Measurements from ENCODE around the gene RAB44. TPM values are rescaled to one million over a fixed set of nuclear protein-coding genes. Genes with fewer than 3 reads are reported as not detected.
A peak's percentile ranks its signal among the peaks of the same experiment; 100 is the strongest.

RAB44 gene
- total RNA-seq, 1 experiment from 2014 or later, result not detected

DNA sequence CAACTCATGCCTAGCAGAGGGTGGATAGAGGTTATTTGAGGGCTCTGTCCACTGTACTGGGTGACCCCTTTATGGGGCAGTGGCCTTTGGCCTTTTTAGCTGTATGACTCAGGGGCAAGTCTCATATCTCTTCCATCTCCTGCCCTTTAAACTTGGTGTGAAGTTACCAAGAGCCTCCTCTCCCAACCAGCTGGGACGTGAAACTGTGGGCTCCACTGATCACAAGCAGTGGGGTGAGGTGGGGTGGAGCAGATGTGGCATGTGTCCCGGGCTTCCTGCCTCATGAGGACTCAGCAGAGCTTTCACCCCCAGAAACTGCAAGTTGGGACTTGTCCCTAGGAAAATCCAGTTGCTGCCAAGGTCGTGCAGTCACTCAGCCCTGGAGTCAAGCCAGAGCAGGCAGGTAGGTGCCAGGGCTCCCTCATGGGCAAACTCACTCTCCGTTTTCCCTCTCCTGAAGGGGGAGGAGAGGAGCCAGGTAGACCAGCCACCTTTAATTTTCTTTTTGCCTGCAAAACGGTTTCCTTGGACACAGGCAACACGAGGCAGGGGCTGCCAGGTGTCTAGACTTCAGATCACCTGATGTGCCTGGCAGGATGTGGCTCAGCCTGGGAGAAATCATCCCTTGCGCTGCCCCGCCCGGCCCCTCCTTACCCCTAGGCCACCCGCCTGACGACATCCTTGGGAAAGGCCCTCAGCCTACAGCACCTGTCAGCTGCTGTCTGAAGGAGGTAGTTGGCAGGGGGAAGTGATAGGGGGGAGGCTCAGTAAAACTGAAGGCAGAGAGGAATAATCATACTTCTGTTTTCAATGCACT lies 15.1 kb upstream of the RAB44 start:
- Histone ChIP-seq H3K9me3 (ENCODE audit: control insufficient read depth, insufficient read depth, low read depth, low read length) (no peaks in the 10 kb centered on the region), H3K4me1 (ENCODE audit: control insufficient read depth, insufficient read depth, low read length) (peaks cover 36% of the 10 kb centered on the region), H3K27me3 (ENCODE audit: control insufficient read depth, insufficient read depth, low read length) (no peaks in the 10 kb centered on the region), H3K4me3 (ENCODE audit: low read depth in 2 of 2, low read length in 2 of 2) (peak overlapping the region; percentile 1 to 18; a peak in 2 of 4 replicates), H3K36me3 (ENCODE audit: control insufficient read depth, insufficient read depth, low read length) (peaks cover 2% of the 10 kb centered on the region; the same call in 1 of the 2 replicates), H3K27ac (ENCODE audit: low read length) (peak overlapping the region; percentile 77)
- in situ Hi-C loops (cut with HindIII; ENCODE audit: low pct_unique_long_range_greater_than_20kb, low sequenced_read_pairs) (no loop called here), intact Hi-C loops (cut with micrococcal nuclease; ENCODE audit: unreplicated experiment) (loop anchor here (10.0 kb wide), 1 partner anchor 72 kb away; no protein-coding TSS in a partner anchor)
- BruUV-seq (replicated peaks), result no TSS peak
- ChIA-PET CTCF (interaction anchor here (0.7 kb wide), 1 partner anchor 77 kb away, joined by 3 read pairs; no protein-coding TSS in a partner anchor), POLR2A (interaction anchor here (0.6 kb wide), 1 partner anchor 90 kb away, joined by 4 read pairs; no protein-coding TSS in a partner anchor)
- DNase-seq (ENCODE audit: low read depth, low spot score) (no peak), ATAC-seq (no peak)
- TF ChIP-seq, protein P1, sequence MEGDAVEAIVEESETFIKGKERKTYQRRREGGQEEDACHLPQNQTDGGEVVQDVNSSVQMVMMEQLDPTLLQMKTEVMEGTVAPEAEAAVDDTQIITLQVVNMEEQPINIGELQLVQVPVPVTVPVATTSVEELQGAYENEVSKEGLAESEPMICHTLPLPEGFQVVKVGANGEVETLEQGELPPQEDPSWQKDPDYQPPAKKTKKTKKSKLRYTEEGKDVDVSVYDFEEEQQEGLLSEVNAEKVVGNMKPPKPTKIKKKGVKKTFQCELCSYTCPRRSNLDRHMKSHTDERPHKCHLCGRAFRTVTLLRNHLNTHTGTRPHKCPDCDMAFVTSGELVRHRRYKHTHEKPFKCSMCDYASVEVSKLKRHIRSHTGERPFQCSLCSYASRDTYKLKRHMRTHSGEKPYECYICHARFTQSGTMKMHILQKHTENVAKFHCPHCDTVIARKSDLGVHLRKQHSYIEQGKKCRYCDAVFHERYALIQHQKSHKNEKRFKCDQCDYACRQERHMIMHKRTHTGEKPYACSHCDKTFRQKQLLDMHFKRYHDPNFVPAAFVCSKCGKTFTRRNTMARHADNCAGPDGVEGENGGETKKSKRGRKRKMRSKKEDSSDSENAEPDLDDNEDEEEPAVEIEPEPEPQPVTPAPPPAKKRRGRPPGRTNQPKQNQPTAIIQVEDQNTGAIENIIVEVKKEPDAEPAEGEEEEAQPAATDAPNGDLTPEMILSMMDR (IDR thresholded peaks at IDR 0.05), result no peak
- TF ChIP-seq SIN3A (IDR thresholded peaks at IDR 0.05; ENCODE audit: borderline replicate concordance, insufficient read depth, low read depth, low read length) (no peak), TCF7L2 (IDR thresholded peaks at IDR 0.05; ENCODE audit: low read depth, low read length) (no peak), POLR2AphosphoS5 (IDR thresholded peaks at IDR 0.05; ENCODE audit: low read depth, low read length) (no peak)
- TF ChIP-seq, protein P2, sequence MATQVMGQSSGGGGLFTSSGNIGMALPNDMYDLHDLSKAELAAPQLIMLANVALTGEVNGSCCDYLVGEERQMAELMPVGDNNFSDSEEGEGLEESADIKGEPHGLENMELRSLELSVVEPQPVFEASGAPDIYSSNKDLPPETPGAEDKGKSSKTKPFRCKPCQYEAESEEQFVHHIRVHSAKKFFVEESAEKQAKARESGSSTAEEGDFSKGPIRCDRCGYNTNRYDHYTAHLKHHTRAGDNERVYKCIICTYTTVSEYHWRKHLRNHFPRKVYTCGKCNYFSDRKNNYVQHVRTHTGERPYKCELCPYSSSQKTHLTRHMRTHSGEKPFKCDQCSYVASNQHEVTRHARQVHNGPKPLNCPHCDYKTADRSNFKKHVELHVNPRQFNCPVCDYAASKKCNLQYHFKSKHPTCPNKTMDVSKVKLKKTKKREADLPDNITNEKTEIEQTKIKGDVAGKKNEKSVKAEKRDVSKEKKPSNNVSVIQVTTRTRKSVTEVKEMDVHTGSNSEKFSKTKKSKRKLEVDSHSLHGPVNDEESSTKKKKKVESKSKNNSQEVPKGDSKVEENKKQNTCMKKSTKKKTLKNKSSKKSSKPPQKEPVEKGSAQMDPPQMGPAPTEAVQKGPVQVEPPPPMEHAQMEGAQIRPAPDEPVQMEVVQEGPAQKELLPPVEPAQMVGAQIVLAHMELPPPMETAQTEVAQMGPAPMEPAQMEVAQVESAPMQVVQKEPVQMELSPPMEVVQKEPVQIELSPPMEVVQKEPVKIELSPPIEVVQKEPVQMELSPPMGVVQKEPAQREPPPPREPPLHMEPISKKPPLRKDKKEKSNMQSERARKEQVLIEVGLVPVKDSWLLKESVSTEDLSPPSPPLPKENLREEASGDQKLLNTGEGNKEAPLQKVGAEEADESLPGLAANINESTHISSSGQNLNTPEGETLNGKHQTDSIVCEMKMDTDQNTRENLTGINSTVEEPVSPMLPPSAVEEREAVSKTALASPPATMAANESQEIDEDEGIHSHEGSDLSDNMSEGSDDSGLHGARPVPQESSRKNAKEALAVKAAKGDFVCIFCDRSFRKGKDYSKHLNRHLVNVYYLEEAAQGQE (IDR thresholded peaks at IDR 0.05; ENCODE audit: insufficient read depth in 1 of 2, low read depth in 2 of 2, low read length in 1 of 2), result no peak

DNA sequence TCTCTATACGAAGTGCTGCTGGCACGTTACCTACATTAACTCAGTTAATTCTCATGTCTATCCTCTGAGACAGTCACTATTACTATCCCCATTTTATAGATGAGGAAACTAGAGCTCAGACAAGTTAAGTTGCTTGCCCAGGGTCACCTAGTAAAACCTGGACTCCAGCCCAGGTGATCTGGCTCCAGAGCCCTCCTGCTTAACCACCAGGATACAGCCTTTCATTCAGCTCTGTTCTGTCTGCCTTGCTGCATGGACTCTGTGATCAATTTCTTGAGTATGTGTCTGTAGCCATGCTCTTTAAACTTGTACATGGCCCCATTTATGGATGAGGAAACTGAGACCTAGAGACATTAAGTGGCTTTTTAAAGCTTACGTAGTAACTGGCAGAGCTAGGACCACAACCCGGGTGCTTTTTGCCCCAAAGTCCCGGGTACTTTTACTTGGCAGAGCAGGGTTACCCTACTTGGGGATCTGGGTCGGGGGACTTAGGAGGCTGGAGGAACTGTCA lies 14.4 kb upstream of the RAB44 start:
- ATAC-seq, result no peak
- peaks cover 2% of the 10 kb centered on the region; the same call in 1 of the 2 replicates for H3K36me3 ChIP-seq (ENCODE audit: control insufficient read depth, insufficient read depth, low read length)
- no peak overlapping the region for H3K4me3 ChIP-seq (ENCODE audit: low read depth in 2 of 2, low read length in 2 of 2)
- H3K9me3 ChIP-seq (ENCODE audit: control insufficient read depth, insufficient read depth, low read depth, low read length), result no peaks in the 10 kb centered on the region
- in situ Hi-C loops (cut with HindIII; ENCODE audit: low pct_unique_long_range_greater_than_20kb, low sequenced_read_pairs) (no loop called here), intact Hi-C loops (cut with micrococcal nuclease; ENCODE audit: unreplicated experiment) (loop anchor here (10.0 kb wide), 1 partner anchor 72 kb away; no protein-coding TSS in a partner anchor)
- peak overlapping the region; percentile 77 for H3K27ac ChIP-seq (ENCODE audit: low read length)
- no TSS peak for BruUV-seq (replicated peaks)
- POLR2A ChIA-PET, result no interaction called here
- TF ChIP-seq POLR2AphosphoS5 (IDR thresholded peaks at IDR 0.05; ENCODE audit: low read depth, low read length) (no peak), SIN3A (IDR thresholded peaks at IDR 0.05; ENCODE audit: borderline replicate concordance, insufficient read depth, low read depth, low read length) (no peak), TCF7L2 (IDR thresholded peaks at IDR 0.05; ENCODE audit: low read depth, low read length) (no peak)
- TF ChIP-seq, protein P2 (IDR thresholded peaks at IDR 0.05; ENCODE audit: insufficient read depth in 1 of 2, low read depth in 2 of 2, low read length in 1 of 2), result no peak
- TF ChIP-seq, protein P1 (IDR thresholded peaks at IDR 0.05), result no peak
- no peaks in the 10 kb centered on the region for H3K27me3 ChIP-seq (ENCODE audit: control insufficient read depth, insufficient read depth, low read length)
- no peak for DNase-seq (ENCODE audit: low read depth, low spot score)
- CTCF ChIA-PET, result no interaction called here
- peaks cover 29% of the 10 kb centered on the region for H3K4me1 ChIP-seq (ENCODE audit: control insufficient read depth, insufficient read depth, low read length)
